Suprapubic skin (tissue), 4 donors: ENCODE data around the gene PXMP2.

ENCODE experiments used
- CTCF ChIP-seq, 2 donors: fragments of 200-600 bp in 1 of 2; fragments of 450-650 bp in 1 of 2; sonication (generic) in 1 of 2; IDR thresholded peaks; one replicate each; pipeline ENCODE4 v1.5.1; 2016 to 2019; ENCODE audit warnings: antibody characterized with exemption in 2 of 2, mild to moderate bottlenecking in 1 of 2, moderate library complexity in 1 of 2
- EP300 ChIP-seq: sonication (generic); formaldehyde crosslinking; IDR thresholded peaks from one replicate; pipeline ENCODE4 v1.6.1; 2017; ENCODE audit warnings: antibody characterized with exemption
- POLR2AphosphoS5 ChIP-seq, 3 donors: sonication (generic); formaldehyde crosslinking; IDR thresholded peaks; one replicate each; pipeline ENCODE4 v1.6.1; 2017; ENCODE audit warnings: antibody characterized with exemption in 3 of 3

- TF ChIP-seq CTCF (IDR thresholded peaks at IDR 0.05) (no peak), POLR2AphosphoS5 (IDR thresholded peaks at IDR 0.05) (no peak), EP300 (no peak)
Measured at GRCh38 chr12:132707241-132707640, 19.9 kb downstream of the PXMP2 start.
